ENCODE data around the gene PRR22.
"Not testable (repeated sequence)": the region's sequence is repeated elsewhere in the genome, so short reads cannot be mapped to it uniquely, and the experiment has no call there.

The PRR22 gene

DNA sequence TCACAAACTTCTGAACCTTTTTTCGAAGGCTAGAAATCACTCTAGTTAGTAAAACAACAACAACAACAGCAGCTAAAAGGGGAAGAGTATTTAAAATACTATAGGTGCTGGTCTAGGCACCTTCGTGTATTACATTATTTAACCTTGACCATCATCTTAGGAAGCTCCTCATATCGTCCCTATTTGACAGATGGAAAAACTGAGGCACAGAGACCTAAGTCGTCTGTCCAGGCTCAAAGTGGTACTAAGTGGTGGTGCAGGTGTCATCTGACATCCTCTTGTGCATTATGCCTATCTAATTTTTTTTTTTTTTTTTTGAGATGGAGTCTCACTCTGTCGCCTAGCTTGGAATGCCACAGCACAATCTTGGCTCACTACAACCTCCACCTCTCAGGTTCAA is 35.0 kb downstream of the PRR22 start:
- DNase-seq: no peak

DNA sequence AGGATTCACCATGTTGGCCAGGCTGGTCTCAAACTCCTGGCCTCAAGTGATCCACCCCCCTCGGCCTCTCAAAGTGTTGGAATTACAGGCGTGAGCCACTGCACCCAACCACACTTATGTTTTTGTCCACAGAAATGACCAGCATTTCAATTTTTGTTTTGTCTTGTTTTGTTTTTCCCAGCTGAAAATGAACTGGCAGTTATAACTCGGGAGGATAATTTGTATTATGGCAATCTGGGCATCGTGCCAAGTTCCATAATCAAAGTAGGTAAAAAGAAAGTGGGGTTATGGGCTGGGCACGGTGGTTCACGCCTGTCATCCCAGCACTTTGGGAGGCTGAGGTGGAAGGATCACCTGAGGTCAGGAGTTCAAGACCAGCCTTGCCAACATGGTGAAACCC is 35.6 kb downstream of the PRR22 start:
- DNase-seq: not testable (repeated sequence)

DNA sequence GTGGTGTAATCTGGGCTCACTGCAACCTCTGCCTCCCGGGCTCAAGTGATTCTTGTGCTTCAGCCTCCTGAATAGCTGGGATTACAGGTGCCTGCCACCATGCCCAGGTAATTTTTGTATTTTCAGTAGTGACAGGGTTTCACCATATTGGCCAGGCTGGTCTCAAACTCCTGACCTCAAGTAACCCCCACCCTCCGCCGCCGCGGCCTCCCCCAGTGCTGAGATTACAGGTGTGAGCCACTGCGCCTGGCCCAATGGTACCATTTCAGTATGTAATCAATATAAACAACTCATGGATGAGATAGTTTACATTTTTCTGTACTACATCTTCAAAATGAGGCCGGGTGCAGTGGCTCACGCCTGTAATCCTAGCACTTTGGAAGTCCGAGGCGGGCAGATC is 39.5 kb downstream of the PRR22 start:
- not testable (repeated sequence) for DNase-seq

DNA sequence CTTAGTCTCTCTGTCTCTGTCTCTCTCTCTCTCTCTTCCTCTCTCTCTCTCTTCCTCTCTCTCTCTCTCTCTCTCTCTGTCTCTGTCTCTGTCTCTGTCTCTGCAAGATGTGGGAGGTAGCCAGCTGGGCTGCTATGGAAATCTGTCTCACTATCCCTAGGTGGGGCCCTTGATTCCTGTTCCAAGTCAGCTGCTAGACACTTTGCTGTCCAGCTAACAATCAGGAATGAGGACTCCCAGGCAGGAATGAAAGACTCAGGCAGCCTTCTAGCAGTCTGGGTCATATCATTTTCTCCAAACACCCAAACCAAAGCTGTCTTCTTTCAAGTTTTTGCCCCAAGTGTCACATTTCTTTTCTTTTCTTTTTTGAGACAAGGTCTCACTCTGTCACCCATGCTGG is 40.9 kb downstream of the PRR22 start:
- DNase-seq: no peak

DNA sequence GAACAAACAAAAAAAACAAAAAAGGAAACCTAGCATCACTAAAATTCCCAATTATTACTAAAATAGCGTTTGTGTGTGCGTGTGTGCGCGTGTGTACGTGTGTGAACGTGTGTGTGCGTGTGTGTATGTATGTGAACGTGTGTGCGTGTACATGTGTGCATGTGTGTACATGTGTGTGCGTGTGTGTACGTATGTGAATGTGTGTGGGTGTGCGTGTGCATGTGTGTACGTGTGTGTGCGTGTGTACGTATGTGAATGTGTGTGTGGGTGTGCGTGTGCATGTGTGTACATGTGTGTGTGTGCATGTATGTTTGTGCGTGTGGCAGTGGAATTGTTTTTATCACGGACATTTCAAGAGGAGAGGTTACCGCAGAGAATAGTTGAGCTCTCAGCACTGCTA is 42.5 kb downstream of the PRR22 start:
- DNase-seq: no peak

DNA sequence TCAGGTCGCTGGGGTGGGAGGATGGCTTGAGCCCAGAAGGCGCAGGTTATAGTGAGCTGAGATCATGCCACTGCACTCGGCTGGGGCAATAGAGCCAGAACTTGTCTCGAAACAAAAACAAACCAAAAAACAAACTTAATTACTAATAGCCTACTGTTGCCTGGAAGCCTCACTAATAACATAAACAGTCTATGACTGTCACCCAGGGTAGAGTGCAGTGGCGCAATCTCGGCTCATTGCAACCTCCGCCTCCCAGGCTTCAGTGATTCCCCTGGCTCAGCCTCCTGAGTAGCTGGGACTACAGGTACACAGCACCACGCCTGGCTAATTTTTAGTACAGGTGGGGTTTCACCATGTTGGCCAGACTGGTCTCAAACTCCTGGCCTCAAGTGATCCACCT is 46.1 kb downstream of the PRR22 start:
- no peak for DNase-seq

DNA sequence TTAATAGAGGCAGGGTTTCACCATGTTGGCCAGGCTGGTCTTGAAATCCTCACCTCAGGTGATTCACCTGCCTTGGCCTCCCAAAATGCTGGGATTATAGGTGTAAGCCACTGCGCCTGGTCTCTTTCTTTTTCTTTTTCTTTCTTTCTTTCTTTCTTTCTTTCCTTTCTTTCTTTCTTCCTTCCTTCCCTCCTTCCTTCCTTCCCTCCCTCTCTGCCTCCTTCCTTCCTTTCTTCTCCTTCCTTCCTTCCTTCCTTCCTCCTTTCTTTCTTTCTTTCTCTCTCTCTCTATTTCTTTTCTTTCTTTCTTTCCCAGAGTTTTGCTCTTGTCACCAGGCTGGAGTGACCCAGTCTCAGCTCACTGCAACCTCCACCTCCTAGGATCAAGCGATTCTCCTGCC is 51.4 kb downstream of the PRR22 start:
- not testable (repeated sequence) for DNase-seq

All from T-helper 9 cell (primary cell).